IMR-90 (cell line): ENCODE data around the gene CPA5.

Experiments
- RAD21 ChIP-seq: IDR thresholded peaks from 2 replicates; pipeline ENCODE4 v1.6.1; 2012; ENCODE audit warnings: low read length, improper control_type of control experiment
- TF ChIP-seq, protein P1 (sequence below): conservative IDR thresholded peaks from 2 replicates; pipeline ENCODE4 v1.5.1; 2012; ENCODE audit warnings: mild to moderate bottlenecking, low read depth, low read length, improper control_type of control experiment

DNA sequence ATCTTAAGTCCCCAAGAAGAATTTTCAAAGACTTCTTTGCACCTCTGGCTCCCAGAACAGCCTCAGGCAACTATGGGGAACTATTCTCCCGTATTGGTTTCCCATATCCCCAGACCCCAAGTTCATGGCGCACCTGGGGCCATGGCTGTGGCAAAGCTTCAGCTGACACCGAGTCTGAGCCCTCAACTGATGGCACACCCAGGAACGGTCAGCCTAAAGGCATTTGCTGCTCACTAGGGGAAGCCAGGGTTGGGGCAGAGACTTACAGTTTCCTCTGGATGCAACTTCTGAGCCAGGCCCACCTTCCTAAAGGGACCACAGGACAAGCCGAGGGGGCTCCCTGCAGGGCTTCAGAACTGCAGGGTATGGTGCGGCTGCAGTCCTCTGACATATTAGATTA is 21.9 kb downstream of the CPA5 start:
- TF ChIP-seq, protein P1, sequence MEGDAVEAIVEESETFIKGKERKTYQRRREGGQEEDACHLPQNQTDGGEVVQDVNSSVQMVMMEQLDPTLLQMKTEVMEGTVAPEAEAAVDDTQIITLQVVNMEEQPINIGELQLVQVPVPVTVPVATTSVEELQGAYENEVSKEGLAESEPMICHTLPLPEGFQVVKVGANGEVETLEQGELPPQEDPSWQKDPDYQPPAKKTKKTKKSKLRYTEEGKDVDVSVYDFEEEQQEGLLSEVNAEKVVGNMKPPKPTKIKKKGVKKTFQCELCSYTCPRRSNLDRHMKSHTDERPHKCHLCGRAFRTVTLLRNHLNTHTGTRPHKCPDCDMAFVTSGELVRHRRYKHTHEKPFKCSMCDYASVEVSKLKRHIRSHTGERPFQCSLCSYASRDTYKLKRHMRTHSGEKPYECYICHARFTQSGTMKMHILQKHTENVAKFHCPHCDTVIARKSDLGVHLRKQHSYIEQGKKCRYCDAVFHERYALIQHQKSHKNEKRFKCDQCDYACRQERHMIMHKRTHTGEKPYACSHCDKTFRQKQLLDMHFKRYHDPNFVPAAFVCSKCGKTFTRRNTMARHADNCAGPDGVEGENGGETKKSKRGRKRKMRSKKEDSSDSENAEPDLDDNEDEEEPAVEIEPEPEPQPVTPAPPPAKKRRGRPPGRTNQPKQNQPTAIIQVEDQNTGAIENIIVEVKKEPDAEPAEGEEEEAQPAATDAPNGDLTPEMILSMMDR: no peak
- TF ChIP-seq RAD21: no peak
